C4-2B (cell line): ENCODE results near the gene PEMT.

Experiments
- ZFX ChIP-seq: fragments of 450-650 bp; IDR thresholded peaks from 2 replicates; pipeline ENCODE4 v1.6.1; 2017
- TF ChIP-seq, protein P1 (sequence below): fragments of 450-650 bp; conservative IDR thresholded peaks from 2 replicates; pipeline ENCODE4 v1.5.1; 2017; ENCODE audit warnings: mild to moderate bottlenecking

DNA sequence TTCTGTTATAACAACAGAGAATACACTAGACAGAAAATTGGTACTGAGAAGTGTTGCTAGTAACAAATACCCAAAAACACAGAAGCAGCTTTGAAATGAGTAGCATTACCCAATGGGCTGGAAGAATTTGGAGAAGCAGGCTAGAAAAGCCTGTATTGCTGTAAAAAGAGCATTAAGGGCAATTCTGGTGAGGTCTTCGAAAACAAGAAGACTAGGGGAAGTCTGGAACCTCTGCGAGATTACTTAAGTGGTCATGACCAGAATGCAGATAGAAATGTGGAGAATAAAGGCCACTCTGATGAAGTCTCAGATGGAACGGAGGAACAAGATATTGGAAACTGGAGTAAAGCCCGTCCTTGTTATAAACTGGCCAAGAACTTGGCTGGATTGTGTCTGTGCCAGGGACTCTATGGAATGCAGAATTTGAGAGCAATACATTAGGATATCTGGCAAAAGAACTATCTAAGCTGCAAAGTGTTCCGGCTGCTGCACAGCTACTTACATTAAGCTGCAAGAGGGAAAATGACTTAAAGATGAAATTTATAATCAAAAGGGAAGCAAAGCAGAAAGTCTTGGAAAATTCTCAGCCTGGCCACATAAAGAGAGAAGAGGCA lies 44.9 kb upstream of the PEMT start:
- TF ChIP-seq, protein P1, sequence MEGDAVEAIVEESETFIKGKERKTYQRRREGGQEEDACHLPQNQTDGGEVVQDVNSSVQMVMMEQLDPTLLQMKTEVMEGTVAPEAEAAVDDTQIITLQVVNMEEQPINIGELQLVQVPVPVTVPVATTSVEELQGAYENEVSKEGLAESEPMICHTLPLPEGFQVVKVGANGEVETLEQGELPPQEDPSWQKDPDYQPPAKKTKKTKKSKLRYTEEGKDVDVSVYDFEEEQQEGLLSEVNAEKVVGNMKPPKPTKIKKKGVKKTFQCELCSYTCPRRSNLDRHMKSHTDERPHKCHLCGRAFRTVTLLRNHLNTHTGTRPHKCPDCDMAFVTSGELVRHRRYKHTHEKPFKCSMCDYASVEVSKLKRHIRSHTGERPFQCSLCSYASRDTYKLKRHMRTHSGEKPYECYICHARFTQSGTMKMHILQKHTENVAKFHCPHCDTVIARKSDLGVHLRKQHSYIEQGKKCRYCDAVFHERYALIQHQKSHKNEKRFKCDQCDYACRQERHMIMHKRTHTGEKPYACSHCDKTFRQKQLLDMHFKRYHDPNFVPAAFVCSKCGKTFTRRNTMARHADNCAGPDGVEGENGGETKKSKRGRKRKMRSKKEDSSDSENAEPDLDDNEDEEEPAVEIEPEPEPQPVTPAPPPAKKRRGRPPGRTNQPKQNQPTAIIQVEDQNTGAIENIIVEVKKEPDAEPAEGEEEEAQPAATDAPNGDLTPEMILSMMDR = no peak
- no peak for TF ChIP-seq ZFX
